Left ventricle myocardium superior (tissue), 1 donor: ENCODE measurements around the gene DPH1. TPM values are rescaled to one million over a fixed set of nuclear protein-coding genes. Genes with fewer than 3 reads are reported as not detected.
A peak's percentile ranks its signal among the peaks of the same experiment; 100 is the strongest.

Experiments
- ATAC-seq: fragments of 200-7000 bp; cut with Tn5 transposase; one replicate; pipeline ENCODE4 v1.9.1; 2020; ENCODE audit warnings: mild to moderate bottlenecking, moderate library complexity
- DNase-seq: peaks from one replicate; pipeline ENCODE4 v3.0.0-alpha.2; 2020
- intact Hi-C: fragments of 100-400 bp; cut with micrococcal nuclease; formaldehyde crosslinking; loops from one replicate; pipeline ENCODE4 v1.11.0; 2022
- total RNA-seq: library from RNA; stranded (reverse); fragmentation: NEBNext Ultra II Directional; extraction: Animal tissue kit (Norgen Biotek cat#: 25700); gene quantifications from one replicate; pipeline ENCODE4 v1.2.1, GENCODE V29; 2021
- donor health status: DM: no; HTN: yes; CAD: no; lungs with severe emphysema.

DPH1 gene
- total RNA-seq, 1 donor from 2014 or later = 28.9 TPM

DNA sequence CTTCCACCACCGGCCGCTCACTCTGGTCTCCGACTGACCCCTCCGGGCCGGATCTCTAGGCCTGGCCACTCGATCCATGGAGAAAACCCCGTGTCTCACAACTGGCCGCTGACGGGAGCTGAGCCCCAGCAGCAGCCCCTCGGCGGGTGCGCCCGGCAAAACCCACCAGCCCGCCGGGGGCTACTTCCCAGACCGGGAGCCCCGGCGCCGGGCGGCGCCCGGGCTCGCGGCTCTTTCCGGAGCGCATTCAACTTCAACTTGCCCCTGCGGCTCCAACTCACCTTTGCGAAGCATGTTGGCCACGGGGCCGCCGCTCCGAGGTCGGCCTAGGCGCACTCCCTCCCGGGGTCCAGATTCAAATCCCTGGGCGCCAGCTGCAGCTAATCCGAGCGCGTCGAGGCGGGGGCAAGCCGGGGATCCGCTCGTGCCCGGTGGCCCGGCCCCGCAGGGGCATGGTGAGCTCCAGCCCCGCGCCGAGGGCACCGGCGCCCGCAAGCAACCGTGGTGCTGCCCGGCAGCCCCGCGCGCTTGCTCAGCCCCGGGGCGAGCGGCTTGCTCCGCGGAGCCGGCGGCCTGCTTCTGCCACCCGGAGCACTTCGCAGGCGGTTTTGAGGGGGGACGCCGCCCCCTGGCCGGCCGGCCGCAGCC lies 5.3 kb upstream of the DPH1 start:
- ATAC-seq = peak; percentile 4
- intact Hi-C loops = no loop called here
- no peak for DNase-seq

DNA sequence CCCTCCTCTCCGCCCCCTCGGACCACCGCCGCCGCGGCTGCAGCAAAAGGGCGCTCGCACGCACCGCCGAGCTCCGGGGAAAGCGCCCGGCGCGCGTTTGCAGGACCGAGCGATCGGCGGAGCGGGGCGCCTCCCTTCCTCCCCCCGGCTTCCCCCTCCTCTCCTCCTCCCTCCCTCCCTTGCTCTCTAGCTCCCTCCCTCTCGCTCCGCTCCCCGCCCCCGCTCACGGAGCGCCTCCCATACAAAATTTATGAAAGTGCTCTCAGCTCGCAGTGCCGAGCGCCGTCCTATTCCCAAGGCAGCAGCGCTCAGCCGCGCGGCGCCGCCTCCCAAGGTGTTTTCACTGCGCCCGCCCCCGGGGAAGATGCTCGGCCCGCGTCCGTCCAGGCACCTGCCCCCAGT lies 4.7 kb upstream of the DPH1 start, which contains the start of gene RTN4RL1:
TSS of gene RTN4RL1 (minus strand) at position 115 of the 402 bp plus-strand sequence. CDS start 469 bp downstream, outside the sequence.
- intact Hi-C loops = no loop called here
- peak; percentile 74 for ATAC-seq
- DNase-seq = peak; percentile 83

DNA sequence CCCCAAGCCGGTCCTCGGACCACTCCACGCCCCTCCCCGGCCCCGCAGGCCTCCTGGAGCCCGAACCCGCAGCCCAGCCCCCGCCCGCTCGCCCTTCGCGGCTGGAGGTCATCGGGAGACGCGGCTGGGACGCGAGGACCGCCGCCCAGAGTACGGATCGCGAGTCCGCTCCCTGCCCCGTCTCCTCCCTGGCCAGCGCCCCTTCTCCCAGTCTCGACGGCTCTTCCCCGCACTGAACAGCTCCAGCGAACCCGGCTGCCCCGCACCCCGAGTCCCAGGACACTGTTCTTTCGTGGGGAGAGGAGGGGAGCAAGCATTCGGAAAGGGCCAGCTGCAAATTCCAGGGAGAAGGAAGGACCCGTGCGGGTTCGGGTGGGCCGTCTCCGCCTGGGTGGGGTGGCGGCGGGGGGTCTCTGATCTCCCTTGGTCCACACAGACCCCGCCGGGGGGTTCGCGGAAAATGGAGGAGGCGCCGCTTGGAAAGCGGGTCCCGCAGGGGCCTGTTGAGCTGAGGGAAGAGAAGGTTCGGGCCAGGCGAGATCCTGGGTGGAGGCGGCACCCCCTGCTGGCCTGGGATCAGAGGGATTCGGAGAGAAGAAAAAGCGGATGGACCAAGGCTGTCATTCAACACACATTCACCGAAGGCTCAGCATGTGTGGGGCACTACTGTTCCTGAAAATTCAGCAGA lies 4.2 kb upstream of the DPH1 start:
- ATAC-seq = peak; percentile 71
- intact Hi-C loops = loop anchor here (2.0 kb wide), 1 partner anchor 117 kb away; no protein-coding TSS in a partner anchor
- peak; percentile 86 for DNase-seq

DNA sequence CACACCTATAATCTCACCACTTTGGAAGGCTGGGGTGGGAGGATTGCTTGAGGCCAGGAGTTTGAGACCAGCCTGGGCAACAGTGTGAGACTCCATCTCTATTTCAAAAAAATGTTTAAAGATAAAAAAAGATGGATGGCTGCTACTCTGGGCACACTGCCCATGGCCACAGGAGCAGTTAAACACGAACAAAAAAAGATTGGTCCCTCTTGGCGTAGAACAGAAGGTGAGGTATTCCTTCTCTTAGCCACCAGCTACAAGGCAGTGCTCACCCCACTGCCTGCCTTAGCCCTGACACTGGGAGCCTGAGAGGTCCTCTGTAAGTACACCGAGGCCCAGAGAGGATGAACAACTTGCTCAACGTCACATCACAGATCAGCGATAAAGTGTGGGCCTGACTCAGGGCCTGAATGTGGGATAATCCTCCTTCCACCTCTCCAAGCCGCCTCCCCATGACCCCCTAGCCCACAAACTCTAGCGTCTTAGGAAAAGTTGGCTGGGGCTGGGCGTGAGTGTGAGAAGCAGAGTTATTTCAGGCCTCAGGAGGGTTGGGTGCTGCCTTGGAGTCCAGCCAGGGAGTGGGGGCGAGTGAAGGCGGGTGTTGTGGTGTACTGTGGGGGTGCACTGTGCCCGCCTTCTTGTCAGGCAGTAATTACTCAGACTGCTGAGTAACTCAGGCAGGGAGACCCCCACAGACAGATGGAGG lies 2.3 kb upstream of the DPH1 start:
- ATAC-seq (no peak), DNase-seq (no peak)
- intact Hi-C loops = loop anchor here (2.0 kb wide), 1 partner anchor 119 kb away; no protein-coding TSS in a partner anchor

GRCh38 chr17:2028234-2028614 lies 1.7 kb upstream of the DPH1 start:
- no peak for ATAC-seq
- no peak for DNase-seq
- intact Hi-C loops = no loop called here

- no peak for ATAC-seq
Observed at GRCh38 chr17:2028737-2029136, 1.2 kb upstream of the DPH1 start.

DNA sequence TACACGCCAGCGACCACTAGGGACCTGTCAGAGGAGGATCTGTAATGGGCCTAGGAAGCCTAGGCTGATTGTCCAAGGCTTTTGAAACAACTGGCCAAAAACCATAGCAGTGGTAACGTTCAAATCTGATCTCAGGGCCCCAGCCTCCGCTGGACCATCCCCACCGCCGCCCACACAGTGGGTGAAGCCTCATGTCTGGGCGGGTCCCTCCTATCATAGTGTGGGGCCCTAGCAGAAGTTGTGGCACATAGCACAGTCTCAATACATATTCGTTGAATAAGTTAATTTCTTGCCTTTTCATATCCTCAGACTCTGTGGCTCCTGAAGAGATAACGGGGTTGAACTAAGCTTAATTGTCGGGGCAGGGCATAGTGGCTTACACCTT lies 818 bp downstream of the DPH1 start:
- DNase-seq (no peak), ATAC-seq (no peak)
- intact Hi-C loops = no loop called here

More at GRCh38 chr17:2028737-2029136, 1.2 kb upstream of the DPH1 start:
- no peak for DNase-seq
- intact Hi-C loops = no loop called here

- no peak for DNase-seq
- intact Hi-C loops = no loop called here
- ATAC-seq = no peak
Observed at GRCh38 chr17:2033153-2033552, 3.2 kb downstream of the DPH1 start.

- ATAC-seq (no peak), DNase-seq (no peak)
- intact Hi-C loops = no loop called here
Observed at GRCh38 chr17:2034157-2034556, 4.2 kb downstream of the DPH1 start.

GRCh38 chr17:2034806-2035540 lies 5.0 kb downstream of the DPH1 start:
- peak; percentile 10 for DNase-seq
- intact Hi-C loops = no loop called here

DNA sequence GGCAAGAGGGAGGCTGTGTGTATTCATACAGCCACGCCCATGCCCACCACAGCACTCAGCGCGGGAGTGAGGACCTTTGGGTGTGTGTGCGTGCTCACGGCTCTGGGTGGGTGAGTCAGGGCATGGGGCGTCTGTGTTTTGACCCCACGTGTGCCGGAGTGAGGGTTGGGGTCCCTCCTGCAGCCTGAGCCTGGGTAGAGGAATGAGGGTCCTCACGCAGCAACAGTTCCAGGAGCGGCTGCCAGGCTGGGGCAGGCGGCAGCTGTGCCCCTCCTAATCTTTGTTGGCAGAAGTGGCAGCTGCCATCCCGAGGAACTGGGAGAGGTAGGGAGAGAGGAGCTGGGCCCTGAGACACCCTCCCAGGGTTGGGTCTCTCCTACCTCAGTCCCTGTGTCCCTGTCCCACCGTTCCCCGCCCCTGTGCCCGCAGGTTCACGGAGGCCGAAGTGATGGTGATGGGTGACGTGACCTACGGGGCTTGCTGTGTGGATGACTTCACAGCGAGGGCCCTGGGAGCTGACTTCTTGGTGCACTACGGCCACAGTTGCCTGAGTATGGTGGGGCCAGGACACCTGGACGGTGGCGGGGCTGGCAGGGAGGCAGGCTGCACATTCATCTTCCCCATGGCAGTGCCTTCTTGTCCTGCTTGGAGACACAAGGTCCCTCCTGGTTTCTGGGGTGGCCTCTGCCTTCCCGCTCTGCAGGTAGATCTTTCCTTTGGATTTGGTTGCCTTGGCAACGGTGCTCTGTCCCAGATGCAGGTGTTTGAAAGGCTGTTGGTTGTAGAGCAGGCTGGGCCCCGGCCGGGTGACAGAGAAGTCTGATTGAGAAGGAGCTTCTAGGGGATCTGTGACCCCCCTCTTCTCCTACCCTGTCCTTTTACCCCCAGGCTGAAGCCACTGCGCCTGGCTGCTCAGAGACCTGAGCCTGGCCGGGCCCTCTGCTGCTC lies 5.9 kb downstream of the DPH1 start:
- intact Hi-C loops = no loop called here
- ATAC-seq = no peak
- DNase-seq = no peak

More at GRCh38 chr17:2034806-2035540, 5.0 kb downstream of the DPH1 start:
- ATAC-seq = no peak

DNA sequence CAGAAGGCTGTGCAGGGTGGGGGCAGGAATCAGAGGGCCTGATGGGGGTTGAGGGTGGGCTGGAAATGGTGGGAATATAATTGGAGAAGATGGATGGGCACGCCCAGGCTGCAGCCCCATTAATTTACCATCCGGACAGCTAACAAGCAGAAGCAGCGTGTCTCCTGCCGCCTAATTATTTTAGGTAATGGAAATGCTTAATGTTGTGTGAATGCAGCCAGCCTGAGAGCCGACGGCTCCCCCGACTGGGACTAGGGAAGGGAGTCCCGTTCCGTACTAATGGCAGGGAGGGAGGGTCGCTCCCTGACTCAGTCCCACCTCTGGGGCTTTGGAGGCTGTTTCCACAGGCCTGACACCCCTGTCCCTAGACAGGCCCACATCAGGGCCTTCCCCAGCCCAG lies 7.2 kb downstream of the DPH1 start:
- no peak for ATAC-seq
- intact Hi-C loops = no loop called here
- no peak for DNase-seq

DNA sequence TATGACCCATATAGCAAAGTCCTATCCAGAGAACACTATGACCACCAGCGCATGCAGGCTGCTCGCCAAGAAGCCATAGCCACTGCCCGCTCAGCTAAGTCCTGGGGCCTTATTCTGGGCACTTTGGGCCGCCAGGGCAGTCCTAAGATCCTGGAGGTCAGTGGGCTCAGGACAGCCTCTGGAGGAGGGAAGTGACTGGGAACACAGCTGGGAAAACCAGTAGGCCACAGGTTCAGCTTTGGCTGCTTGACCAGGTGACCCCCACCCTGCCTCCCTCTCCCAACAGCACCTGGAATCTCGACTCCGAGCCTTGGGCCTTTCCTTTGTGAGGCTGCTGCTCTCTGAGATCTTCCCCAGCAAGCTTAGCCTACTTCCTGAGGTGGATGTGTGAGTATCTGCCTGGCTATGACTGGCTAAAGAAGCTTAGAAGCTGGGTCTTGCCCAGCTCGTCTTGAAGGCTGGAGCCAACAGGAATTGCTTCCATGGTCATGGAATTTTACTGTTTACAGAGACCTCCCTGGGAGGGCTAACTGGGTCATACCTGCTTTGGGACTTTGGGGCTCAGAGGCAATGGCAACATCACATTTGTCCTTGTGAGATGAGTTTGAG lies 10.4 kb downstream of the DPH1 start:
- ATAC-seq (no peak), DNase-seq (no peak)
- intact Hi-C loops = no loop called here

- DNase-seq = no peak
- intact Hi-C loops = no loop called here
- no peak for ATAC-seq
Observed at GRCh38 chr17:2040942-2041560, 11.1 kb downstream of the DPH1 start.

- peak; percentile 97 for DNase-seq
- peak; percentile 95 for ATAC-seq
- intact Hi-C loops = no loop called here
Observed at GRCh38 chr17:2041561-2042389, 11.8 kb downstream of the DPH1 start, which contains the start of gene OVCA2. Gene OVCA2 (plus strand): TSS chr17:2042022. CDS start chr17:2042048, 26 bp downstream.

DNA sequence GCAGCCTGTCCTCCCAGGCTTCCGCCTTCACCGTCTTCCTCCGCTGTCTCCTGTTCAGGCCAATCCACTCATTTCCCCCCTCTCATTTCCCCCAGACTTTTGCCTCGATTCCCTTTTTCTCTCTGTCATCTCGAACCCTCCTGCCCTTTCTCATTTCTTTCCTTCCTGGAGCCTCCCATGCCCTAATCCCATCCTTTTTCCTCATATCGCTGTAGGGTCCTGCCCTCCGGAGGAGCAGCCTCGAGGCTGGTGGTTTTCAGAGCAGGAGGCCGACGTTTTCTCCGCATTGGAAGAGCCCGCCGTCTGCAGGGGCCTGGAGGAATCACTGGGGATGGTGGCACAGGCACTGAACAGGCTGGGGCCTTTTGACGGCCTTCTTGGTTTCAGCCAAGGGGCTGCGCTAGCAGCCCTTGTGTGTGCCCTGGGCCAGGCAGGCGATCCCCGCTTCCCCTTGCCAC lies 12.5 kb downstream of the DPH1 start:
- intact Hi-C loops = no loop called here
- DNase-seq = no peak
- peak; percentile 15 for ATAC-seq

DNA sequence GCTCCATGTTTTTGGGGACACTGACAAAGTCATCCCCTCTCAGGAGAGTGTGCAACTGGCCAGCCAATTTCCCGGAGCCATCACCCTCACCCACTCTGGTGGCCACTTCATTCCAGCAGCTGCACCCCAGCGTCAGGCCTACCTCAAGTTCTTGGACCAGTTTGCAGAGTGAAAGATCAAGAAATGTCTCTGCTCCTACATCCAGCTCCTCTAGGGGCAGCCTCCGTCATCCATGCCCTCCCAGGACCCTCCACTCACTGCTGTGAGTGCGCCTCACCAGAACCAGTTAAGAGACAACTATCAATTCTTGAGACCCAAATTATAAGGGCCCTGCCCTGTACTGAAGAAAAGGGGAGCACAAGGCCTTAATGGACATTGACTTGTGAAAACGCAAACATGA lies 13.0 kb downstream of the DPH1 start:
- DNase-seq (no peak), ATAC-seq (no peak)
- intact Hi-C loops = no loop called here
